Measurements from ENCODE around the gene NUDT2. TPM values are rescaled to one million over a fixed set of nuclear protein-coding genes. Genes with fewer than 3 reads are reported as not detected.
"Not testable (repeated sequence)": the region's sequence is repeated elsewhere in the genome, so short reads cannot be mapped to it uniquely, and the experiment has no call there.

Gene NUDT2
- total RNA-seq, 1 donor from 2014 or later: 14.5 TPM

DNA sequence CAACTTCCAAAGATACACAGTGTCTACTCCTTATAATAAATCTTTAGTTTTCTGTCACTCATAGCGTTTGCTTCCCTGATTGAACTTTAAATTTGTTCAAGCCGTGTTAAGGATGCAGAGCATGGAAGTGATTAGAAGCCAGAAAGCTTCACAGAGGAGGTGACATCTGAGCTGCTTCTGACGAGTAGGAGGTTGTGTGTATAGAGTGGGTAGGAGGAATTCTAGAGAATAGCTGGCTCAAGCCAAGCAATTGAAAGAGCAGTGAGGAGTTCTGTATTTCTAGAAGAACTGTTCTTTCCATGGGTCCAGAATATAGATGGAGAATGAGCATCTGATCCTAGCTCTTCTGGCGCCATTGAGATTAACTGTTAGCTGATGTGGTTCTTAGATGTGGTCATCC is 6.0 kb downstream of the NUDT2 start:
- no peak for DNase-seq (ENCODE audit: low read depth)

DNA sequence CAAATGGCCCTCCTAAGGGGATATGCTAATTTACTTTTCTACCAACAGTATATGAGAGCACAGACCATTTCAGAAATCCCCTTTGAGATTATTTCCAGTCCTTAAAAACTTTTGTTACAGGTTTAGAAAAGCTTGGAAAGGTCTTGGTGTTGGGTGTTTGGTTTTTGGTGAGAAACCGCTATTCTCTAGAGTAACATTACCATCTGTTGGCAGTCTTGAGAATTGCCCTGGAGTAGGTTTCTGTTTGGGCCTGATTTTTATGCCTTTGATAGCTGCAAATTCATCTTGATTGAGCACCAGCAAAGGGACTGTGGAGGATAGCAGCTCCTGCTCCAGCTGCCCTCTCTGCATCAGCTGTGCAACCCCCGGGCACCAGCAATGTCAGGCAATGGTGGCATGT is 8.0 kb downstream of the NUDT2 start:
- no peak for DNase-seq (ENCODE audit: low read depth)

DNA sequence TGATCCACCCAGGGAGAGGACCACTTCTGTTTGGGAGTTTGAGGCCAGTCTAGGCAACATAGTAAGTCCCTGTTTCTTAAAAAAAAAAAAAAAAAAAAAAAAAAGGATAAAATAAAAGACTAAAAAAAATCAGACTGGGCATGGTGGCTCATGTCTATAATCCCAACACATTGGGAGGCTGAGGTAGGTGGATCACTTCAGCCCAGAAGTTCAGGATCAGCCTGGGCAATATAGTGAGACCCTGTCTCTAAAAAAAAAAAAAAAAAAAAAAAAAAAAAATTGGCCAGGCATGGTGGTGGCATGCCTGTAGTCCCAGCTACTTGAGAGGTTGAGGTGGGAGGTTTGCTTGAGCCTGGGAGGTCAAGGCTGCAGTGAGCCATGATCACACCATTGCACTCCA is 8.7 kb downstream of the NUDT2 start:
- DNase-seq (ENCODE audit: low read depth): not testable (repeated sequence)

DNA sequence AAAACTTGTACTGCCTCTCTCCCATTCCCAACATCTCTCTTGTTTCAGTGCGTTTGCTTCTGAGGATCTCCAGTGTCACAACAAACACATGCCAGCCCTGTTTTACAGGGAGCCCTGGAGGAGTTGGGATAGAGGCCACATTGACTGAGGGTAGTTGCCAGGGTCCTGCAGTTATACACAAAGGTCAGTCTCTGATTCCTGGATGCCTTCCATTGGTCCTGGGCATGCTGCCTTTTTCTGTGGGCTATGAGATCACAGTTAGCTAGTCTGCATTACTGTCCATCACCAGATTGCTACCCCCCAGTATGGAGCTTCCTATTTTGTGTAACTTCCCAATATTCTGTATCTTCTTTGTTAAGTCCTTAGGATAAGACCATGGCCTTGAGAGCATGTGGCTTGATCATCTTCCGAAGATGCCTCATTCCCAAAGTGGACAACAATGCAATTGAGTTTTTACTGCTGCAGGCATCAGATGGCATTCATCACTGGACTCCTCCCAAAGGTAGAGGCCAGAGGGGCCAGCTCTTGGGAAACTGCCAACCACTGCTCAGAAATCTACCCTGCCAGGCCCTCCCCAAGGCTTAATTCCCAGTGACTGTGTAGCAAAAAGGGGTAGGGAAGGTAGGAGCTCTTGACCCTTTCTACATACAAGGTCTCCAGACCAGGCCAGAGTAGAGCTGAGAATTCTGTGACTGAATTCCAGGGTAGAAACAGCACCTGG is 9.5 kb downstream of the NUDT2 start:
- no peak for DNase-seq (ENCODE audit: low read depth)

DNA sequence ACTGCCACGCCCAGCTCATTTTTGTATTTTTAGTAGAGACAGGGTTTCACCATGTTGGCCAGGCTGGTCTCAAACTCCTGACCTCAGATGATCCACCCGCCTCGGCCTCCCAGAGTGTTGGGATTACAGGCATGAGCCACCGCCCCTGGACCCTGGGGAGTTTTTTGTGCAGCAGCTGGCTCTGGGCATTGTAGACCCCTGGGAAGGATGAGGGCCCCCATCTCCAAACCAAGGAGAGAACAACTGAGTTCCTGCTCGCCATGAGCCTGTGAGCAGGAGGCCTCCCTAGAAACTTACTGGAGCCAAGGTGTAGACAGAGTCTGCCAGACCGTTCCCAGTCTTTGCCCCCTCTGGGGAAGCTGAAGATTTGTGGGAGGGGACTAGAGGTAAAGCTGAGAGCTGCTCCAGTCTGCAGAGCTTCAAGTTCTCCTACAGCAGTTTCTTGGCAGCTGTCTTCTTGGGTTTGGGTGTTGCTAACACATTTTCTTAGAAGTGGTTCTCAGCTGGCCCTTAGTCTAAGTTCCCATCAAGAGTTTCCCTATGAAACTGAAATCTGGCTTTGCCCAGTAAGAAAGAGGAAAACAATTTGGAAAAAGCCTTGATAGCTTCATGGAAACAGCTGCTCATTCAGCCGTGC is 12.4 kb downstream of the NUDT2 start:
- no peak for DNase-seq (ENCODE audit: low read depth)

DNA sequence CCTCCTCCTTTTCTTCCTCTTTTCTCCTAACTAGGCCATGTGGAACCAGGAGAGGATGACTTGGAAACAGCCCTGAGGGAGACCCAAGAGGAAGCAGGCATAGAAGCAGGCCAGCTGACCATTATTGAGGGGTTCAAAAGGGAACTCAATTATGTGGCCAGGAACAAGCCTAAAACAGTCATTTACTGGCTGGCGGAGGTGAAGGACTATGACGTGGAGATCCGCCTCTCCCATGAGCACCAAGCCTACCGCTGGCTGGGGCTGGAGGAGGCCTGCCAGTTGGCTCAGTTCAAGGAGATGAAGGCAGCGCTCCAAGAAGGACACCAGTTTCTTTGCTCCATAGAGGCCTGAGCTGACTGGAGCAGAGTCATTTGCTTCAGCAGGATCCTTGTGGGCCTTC is 13.7 kb downstream of the NUDT2 start:
- DNase-seq (ENCODE audit: low read depth): no peak

DNA sequence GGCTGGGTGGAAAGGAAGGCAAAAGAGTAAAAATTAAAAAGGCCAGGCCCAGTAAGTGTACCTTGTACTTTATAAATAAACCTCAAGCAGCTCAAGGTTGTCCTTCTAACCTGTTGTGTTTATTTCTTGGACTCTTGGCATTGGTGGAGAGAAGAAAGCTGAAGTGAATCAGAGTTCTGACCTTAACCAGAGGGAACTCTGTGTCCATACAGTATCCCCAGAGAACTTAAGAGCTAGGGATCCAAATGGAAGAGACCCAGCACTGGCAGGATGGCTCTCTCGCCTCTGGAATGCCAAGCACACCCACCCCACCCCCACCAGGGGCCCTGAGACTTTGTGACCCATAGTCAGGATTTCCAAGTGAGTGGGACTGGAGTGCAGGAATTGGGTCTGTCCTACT is 14.2 kb downstream of the NUDT2 start:
- no peak for DNase-seq (ENCODE audit: low read depth)

DNA sequence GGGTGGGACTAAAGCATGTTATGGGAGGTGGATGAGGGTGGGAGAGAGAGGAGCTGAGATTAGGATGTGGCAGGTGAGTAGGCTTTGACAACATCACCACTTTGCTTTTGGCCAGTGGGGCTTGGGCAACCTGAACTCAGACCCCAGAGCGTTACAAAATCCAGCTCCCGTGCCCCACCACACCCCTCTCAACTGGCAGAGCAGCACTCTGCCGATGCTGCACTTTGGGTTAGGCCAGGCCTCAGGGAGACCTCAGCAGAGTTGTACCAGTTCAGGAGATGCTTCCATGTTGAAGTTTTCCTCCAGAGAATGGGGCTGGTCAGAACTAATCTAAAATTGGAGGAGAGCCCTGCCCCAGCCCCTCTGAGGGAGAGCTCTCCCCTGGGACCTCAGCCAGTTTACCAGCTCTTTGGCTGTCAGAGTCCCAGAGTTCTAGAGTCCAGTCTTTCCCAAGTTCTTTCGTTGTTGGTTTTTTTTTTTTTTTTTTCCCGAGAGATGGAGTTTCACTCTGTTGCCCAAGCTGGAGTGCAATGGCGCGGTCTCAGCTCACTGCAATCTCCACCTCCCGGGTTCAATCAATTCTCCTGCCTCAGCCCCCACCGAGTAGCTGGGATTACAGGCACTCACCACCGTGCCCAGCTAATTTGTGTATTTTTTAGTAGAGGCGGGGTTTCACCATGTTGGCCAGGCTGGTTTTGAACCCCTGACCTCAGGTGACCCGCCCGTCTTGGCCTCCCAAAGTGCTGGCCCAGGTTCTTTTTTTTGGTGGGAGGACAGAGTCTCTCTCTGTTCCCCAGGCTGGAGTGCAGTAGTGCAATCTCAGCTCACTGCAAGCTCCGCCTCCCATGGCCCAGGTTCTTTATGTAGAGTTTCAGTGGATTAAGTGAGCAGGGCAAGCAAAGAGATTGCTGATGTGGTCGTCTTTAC is 17.8 kb downstream of the NUDT2 start:
- no peak for DNase-seq (ENCODE audit: low read depth)

DNA sequence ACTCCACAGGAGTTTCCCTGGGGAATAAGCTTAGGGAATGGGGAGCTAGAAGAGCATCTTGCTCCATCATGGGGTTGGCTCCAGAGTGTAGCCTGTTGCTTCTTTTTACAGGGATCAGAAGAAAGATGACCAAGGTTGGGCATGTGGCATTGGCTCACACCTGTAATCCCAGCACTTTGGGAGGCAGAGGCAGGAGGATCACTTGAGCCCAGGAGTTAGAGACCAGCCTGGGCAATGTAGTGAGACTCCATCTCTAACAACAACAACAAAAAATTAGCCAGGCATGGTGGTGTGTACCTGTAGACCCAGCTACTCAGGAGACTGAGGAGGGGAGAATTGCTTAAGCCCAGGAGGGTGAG is 18.4 kb downstream of the NUDT2 start:
- no peak for DNase-seq (ENCODE audit: low read depth)

DNA sequence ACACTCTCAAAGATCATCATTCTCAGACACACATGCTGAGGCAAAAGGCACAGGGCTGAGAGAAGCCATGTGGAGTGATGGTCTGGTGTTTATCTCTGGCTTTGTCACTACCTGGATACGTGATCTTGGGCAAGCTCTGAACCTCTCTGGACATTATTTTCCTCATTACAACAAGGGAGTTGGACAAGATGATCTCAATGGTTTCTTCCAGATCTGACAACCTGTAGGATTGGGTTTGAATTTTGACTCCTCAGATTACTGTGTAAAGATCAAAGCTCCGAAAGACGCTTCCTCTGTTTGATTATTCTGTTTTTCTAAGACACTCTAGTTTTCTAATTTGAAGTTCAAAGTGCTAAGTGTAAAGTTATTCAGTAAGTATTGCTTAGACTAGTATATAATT is 20.0 kb downstream of the NUDT2 start:
- DNase-seq (ENCODE audit: low read depth): no peak

DNA sequence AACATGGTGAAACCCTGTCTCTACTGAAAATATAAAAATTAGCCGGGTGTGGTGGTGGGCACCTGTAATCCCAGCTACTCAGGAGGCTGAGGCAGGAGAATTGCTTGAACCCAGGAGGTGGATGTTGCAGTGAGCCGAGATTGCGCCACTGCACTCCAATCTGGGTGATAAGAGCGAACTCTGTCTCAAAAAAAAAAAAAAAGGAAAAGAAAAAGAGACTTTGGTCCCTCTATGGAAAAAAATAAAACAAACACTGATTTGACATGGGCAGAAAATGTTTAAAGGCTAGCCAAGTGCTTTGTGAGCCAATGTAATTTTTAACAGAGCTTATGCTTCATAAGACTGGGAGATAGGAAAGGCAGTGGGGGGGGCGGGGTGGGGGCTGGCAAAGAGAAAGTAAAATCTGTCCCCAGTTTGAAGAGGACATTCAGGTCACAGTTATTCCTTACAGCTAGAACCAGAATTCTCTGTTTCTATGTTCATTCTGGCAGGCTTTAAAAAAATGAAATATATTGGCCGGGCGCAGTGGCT is 22.8 kb downstream of the NUDT2 start:
- not testable (repeated sequence) for DNase-seq (ENCODE audit: low read depth)

DNA sequence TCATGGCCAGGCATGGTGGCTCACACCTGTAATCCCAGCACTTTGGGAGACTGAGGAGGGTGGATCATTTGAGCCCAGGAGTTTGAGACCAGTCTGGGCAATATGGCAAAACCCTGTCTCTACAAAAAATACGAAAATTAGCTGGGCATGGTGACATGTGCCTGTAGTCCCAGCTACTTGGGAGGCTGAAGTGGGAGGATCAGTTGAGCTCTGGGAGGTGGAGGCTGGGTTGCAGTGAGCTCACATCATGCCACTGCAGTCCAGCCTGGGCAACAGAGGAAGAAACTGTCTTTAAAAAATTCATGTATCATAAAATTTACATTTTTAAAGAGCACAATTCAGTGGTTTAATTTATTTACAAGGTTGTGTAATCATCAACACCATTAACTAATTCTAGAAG is 23.6 kb downstream of the NUDT2 start:
- DNase-seq (ENCODE audit: low read depth): not testable (repeated sequence)

DNA sequence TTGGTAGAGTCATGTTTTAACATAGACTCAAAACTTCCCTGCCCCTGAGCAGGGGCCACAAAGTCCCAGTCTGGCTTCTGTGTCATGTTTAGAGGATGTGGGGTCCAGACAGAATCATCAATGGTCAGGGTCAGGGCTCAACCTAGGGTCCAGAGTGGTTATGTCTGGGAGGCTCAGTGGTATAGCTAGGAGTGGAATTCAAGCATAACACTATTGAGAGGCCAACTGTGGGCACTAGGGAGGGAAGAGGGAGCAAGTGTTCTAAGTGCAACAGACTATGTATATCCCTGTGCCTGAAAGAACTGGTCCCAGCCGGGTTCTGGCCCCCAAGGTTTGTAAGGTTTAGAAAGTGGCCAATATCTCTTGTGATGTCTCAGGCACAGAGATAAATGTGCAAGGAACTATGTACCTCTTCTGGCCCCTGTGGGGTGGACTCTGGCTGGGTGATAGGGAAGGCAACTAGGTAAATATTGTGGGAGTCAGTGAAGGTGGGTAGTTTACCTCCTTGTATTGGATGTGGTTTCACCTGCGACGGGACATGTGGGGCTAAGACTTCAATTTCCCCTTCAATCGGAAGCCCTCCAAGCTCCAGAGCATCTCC is 33.3 kb downstream of the NUDT2 start:
- no peak for DNase-seq (ENCODE audit: low read depth)

DNA sequence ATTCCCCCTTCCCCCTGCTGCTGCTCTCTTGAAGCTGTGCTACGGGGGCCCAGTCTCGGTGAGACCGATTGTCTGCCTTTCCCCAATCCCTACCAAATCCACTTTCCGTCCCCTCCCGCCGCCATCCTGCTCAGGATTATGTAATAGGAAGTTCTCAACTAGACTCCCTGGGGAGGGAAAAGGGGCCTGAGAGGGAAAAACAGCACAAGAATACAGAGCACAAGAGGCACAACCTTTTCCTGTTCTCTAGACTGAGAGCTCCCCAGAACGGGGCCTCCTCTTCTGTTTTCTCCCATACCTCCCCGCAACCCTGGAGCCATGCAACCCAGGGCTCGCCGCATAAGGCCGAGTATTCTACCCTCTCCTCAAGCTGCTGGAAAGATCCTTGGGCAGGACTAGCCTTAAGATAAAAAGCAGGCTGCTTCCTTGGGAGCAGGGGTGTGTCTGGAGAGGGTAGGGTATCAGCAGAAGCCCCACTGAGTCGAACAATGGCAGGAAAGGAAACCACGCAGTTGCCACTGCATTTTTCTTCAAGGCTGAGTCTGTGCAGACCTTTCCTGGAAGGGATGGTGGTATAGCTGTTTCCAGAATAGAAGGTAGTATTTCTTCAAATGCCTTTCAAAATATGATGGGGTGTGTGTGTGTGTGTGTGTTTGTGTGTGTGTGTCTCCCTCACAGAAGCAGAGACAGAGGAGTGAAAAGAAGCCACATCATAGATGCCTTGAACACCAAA is 34.4 kb downstream of the NUDT2 start:
- DNase-seq (ENCODE audit: low read depth): no peak

DNA sequence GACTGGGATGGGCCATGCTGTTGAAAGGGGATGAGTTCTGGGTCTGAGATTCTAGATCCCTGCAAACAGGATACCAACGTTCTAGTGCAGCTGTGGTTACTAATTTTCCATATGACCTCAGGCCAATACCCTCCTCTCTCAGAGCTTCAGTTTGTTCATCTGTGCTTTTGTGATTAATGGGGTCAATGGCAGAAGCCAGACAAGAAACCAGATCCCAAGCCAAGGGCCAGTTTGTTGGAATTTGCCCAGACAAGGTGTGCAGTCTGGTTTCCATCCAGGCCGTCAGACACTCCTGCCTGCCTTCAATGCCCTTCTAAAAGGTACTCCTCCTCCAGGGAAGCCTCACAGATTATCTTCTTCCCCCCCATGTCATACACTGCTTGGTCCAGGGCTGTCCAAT is 35.9 kb downstream of the NUDT2 start:
- DNase-seq (ENCODE audit: low read depth): no peak

DNA sequence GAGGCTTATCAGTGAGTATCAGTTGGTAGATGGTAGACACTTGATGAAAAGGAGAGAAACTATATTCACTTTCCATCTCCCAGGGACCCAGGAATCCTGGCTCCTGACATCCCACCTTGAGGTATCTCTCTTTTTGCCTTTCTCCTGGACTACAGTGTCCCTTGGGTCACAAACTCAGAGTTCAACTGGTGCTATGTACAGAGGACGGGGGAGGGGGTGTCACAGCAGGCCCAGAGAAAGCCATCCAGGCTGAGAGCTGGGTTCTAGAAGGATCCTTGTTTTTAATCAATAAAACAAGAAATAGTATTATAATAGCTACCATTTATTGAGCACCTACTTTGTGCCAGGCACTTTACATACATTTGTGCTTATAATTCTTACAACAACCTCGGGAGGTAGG is 37.0 kb downstream of the NUDT2 start:
- no peak for DNase-seq (ENCODE audit: low read depth)

DNA sequence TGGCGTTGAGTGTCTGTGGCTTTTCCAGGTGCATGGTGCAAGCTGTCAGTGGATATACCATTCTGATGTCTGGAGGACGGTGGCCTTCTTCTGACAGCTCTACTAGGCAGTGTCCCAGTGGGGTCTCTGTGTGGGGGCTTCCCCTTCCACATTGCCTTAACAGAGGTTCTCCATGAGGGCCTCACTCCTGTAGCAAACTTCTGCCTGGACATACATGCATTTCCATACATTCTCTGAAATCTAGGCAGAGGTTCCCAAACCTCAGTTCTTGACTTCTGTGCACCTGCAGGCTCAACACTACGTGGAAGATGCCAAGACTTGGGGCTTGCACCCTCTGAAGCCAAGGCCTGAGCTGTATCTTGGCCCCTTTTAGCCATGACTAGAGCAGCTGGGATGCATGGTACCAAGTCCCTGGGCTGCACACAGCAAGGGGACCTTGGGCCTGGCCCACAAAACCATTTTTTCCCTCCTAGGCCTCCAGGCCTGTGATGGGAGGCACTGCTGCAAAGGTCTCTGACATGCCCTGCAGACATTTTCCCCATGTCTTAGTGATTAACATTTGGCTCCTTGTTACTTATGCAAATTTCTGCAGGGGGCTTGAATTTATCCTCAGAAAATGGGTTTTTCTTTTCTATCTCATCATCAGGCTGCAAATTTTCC is 38.5 kb downstream of the NUDT2 start:
- not testable (repeated sequence) for DNase-seq (ENCODE audit: low read depth)

DNA sequence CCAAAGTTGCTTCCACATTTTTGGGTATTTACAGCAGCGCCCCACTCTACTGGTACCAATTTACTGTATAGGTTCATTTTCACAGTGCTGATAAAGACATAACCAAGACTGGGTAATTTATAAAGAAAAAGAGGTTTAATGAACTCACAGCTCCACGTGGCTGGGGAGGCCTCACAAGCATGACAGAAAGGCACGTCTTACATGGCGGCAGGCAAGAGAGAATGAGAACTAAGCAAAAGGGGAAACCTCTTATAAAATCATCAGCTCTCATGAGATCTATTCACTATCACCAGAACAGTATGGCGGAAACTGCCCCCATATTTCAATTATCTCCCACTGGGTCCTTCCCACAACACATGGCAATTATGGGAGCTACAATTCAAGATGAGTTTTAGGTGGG is 39.4 kb downstream of the NUDT2 start:
- DNase-seq (ENCODE audit: low read depth): not testable (repeated sequence)

DNA sequence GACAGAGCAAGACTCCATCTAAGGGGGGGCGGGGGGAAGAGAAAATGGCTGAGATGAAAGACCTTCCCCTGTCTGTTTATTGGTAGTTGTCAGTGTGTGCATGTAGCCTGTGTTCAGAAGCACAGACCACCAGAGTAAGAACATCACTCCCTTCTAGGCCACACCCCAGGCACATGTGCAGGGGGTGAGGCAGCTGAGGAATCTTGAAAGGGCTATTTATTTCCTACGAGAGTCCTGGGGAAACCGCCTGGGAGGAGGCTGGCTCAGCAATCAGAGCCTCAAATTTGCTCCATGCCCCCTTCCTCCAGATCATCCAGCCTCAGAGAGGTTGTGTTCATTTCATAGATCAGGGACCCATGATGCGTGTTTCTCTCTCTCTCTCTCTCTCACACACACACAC is 40.3 kb downstream of the NUDT2 start:
- no peak for DNase-seq (ENCODE audit: low read depth)

DNA sequence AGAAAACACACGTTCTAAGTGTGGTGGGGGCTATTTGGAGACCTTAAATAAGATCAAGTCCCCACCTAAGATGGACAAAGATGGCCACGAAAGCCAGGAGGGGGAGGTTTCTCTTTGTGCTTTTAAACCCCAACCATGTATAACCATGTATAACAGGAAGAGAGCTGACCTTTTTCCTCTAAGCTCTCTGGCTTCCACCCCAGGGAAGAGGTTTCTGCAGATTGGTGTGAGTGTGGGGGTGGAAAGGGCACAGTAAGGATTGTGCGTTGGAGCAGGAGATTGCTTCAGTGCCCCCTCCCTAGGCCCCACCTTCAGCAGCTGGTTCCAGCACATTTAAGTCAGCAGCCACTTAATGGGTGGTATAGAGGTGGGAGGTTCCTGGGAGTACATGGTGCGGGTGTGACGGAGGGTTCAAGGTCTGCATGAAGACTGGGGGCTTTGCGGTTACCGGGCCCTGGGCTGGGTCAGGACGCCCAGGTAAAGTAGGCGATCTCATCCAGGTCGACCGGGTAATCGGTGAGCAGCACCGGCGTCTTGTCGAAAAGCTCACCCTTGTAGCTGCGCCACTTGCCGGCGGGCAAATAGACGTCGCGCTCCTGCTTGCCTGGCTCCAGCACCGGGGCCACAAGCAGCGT is 41.1 kb downstream of the NUDT2 start:
- no peak for DNase-seq (ENCODE audit: low read depth)
